Daoy (cell line): Measurements from ENCODE around the gene GPR173. TPM values are rescaled to one million over a fixed set of nuclear protein-coding genes. Genes with fewer than 3 reads are reported as not detected.

ENCODE experiments used
- DNase-seq: peaks from one replicate; pipeline ENCODE4 v3.0.0-alpha.2; 2015; ENCODE audit warnings: low read depth
- total RNA-seq: library from RNA; depleted of rRNA; stranded (reverse); fragments of >200 nt; shearing (Covaris generic); gene quantifications from 2 replicates; pipeline ENCODE4 v1.2.3, GENCODE V29; 2014

Gene GPR173
- total RNA-seq, 1 experiment from 2014 or later, result 1.2 TPM

- DNase-seq, result no peak
These were observed 22.5 kb downstream of the GPR173 start for GRCh38 chrX:53071064-53071463.

GRCh38 chrX:53071604-53072417 is 23.2 kb downstream of the GPR173 start:
- peak; percentile 52 for DNase-seq

GRCh38 chrX:53072418-53073114 is 24.0 kb downstream of the GPR173 start:
- no peak for DNase-seq

- no peak for DNase-seq
These were observed 24.6 kb downstream of the GPR173 start for GRCh38 chrX:53073115-53073586.

GRCh38 chrX:53075011-53075410 is 26.4 kb downstream of the GPR173 start:
- no peak for DNase-seq

GRCh38 chrX:53076671-53077070 is 28.1 kb downstream of the GPR173 start:
- DNase-seq, result no peak

- no peak for DNase-seq
These were observed 28.9 kb downstream of the GPR173 start for GRCh38 chrX:53077207-53078197.

GRCh38 chrX:53078943-53079342 is 30.4 kb downstream of the GPR173 start:
- no peak for DNase-seq

- DNase-seq, result no peak
These were observed 32.3 kb downstream of the GPR173 start for GRCh38 chrX:53080628-53081580.

GRCh38 chrX:53081925-53082772 is 33.6 kb downstream of the GPR173 start, which contains the start of gene TSPYL2:
Gene TSPYL2, plus strand, starts transcription at chrX:53082367. Its CDS starts 132 bp downstream, at chrX:53082499.
- DNase-seq, result peak; percentile 96

- no peak for DNase-seq
These were observed 34.4 kb downstream of the GPR173 start for GRCh38 chrX:53082773-53083616.

GRCh38 chrX:53084043-53084570 is 35.5 kb downstream of the GPR173 start:
- no peak for DNase-seq

- no peak for DNase-seq
These were observed 36.3 kb downstream of the GPR173 start for GRCh38 chrX:53084863-53085262.

- no peak for DNase-seq
These were observed 37.2 kb downstream of the GPR173 start for GRCh38 chrX:53085661-53086229.

GRCh38 chrX:53086464-53086863 is 37.9 kb downstream of the GPR173 start:
- DNase-seq, result no peak

GRCh38 chrX:53087388-53087831 is 38.8 kb downstream of the GPR173 start:
- no peak for DNase-seq

GRCh38 chrX:53088136-53088974 is 39.8 kb downstream of the GPR173 start:
- no peak for DNase-seq
